NCI-H1436 (cell line): ENCODE measurements around the gene PTPN13.

Experiments used
- DNase-seq: peaks from one replicate; lab custom pipeline; 2025; lab: John Stamatoyannopoulos, UW

PTPN13 gene

GRCh38 chr4:86819561-86819960 is 225.4 kb downstream of the PTPN13 start:
- DNase-seq = no peak

- DNase-seq = no peak
Observed at GRCh38 chr4:86821151-86821550, 227.0 kb downstream of the PTPN13 start.

- DNase-seq = no peak
Observed at GRCh38 chr4:86822136-86822535, 228.0 kb downstream of the PTPN13 start.

GRCh38 chr4:86825511-86825910 is 231.4 kb downstream of the PTPN13 start:
- no peak for DNase-seq

GRCh38 chr4:86831262-86832130 is 237.4 kb downstream of the PTPN13 start:
- DNase-seq = no peak

- no peak for DNase-seq
Observed at GRCh38 chr4:86833615-86834014, 239.5 kb downstream of the PTPN13 start.

- DNase-seq = no peak
Observed at GRCh38 chr4:86834901-86835300, 240.8 kb downstream of the PTPN13 start.

GRCh38 chr4:86835677-86836076 is 241.6 kb downstream of the PTPN13 start:
- DNase-seq = no peak

GRCh38 chr4:86837691-86838503 is 243.8 kb downstream of the PTPN13 start:
- no peak for DNase-seq

GRCh38 chr4:86840858-86841257 is 246.7 kb downstream of the PTPN13 start:
- no peak for DNase-seq

- no peak for DNase-seq
Observed at GRCh38 chr4:86841309-86841708, 247.2 kb downstream of the PTPN13 start.

- no peak for DNase-seq
Observed at GRCh38 chr4:86845593-86845992, 251.5 kb downstream of the PTPN13 start.

GRCh38 chr4:86846921-86847320 is 252.8 kb downstream of the PTPN13 start:
- DNase-seq = no peak

GRCh38 chr4:86847571-86847970 is 253.5 kb downstream of the PTPN13 start:
- DNase-seq = no peak

GRCh38 chr4:86848136-86848535 is 254.0 kb downstream of the PTPN13 start:
- DNase-seq = no peak

GRCh38 chr4:86848732-86849619 is 254.9 kb downstream of the PTPN13 start, which contains the start of gene SLC10A6:
Gene SLC10A6 (minus strand): TSS chr4:86849384. CDS start chr4:86849115, 269 bp downstream.
- no peak for DNase-seq

GRCh38 chr4:86853209-86853608 is 259.1 kb downstream of the PTPN13 start:
- no peak for DNase-seq

- no peak for DNase-seq
Observed at GRCh38 chr4:86855572-86855971, 261.5 kb downstream of the PTPN13 start.

- no peak for DNase-seq
Observed at GRCh38 chr4:86856896-86857295, 262.8 kb downstream of the PTPN13 start.

GRCh38 chr4:86857341-86858052 is 263.4 kb downstream of the PTPN13 start:
- no peak for DNase-seq
